Measurements from ENCODE around the gene ABR. TPM values are rescaled to one million over a fixed set of nuclear protein-coding genes. Genes with fewer than 3 reads are reported as not detected.
"Not testable (repeated sequence)": the region's sequence is repeated elsewhere in the genome, so short reads cannot be mapped to it uniquely, and the experiment has no call there.

The ABR gene
- total RNA-seq, 1 donor from 2014 or later, result 128 TPM

DNA sequence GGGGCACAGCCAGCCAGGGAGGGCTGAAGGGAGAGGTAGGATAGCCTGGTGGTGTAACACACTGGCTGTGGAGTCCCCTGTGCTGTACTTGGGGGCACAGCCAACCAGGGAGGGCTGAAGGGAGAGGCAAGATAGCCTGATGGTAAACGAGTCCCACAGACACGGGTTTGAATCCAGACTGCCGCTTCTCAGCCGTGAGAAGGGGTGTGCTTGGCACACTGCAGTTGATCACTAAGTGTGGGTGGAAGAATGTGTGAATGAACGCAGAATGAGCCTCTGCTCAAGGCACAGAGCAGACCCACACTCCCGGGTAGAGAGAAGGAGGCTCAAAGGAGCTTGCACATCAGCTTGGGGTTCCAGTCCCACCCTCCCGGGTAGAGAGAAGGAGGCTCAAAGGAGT lies 111.4 kb downstream of the ABR start:
- intact Hi-C loops (cut with DNase I), result no loop called here
- DNase-seq, result peak; percentile 18
- no peak for ATAC-seq (ENCODE audit: poor library complexity)

DNA sequence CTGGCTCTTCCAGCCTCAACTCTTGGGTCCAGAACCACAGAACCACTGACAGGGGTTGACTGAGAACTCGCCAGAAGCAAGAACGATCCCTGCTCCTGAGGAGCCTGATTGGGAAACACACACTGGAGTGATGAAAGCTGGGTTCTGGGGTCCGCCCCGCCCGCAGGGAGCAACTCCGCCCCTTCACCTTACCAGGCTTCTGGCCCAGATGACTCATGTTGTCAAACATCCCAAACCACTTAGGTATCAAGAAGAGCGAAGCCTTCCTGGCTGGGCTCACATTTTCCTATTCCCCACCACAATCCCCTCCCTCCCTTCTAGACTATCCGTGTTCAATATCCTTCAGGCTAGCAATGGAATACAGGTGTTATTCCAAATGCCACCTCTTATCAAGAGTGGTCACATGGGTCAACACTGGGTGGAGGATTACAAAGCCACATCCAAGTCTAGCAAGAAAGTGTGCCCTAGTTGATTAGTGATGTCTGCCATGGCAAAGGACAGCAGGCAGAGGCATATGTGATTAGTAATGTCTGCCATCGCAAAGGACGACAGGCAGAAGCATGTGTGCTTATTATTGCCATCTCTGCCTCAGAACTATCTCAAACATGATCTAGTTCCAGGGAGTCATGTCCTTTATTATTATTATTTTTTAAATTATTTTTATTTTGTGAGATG lies 112.4 kb downstream of the ABR start:
- peak; percentile 62 for DNase-seq
- intact Hi-C loops (cut with DNase I), result no loop called here
- peak; percentile 93 for ATAC-seq (ENCODE audit: poor library complexity)

DNA sequence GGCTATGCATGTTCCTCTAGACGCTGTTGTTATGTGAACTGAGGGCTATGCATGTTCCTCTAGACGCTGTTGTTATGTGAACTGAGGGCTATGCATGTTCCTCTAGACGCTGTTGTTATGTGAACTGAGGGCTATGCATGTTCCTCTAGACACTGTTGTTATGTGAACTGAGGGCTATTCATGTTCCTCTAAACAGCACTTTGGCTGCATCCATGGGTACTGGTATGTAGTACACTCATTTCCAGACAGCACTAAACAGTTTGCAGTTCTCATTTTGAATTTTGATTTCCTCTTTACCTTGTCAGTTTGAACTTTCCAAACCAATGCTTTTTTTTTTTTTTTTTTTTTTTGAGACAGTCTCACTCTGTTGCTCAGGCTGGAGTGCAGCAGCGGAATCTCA lies 114.4 kb downstream of the ABR start:
- ATAC-seq (ENCODE audit: poor library complexity); intact Hi-C loops (cut with DNase I); DNase-seq: not testable (repeated sequence)

DNA sequence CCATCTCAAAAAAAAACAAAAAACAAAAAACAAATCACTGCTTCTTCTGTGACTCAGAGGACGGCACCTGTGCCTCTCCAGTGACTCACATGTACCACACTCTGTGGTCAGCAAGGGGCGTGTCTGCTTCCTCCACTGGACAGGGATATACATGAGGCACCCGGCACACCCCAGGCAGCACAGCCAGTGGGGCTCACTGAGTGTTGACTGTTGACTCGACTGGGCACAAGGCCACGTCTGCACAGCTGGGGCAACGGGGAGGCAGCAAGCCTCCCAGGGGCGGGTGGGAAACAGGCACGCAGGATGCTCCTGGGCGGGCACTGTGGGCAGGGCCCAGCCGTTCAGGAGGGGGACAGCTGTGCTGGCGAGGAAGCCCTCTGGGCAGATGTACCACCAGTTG lies 118.8 kb downstream of the ABR start:
- ATAC-seq (ENCODE audit: poor library complexity) (peak; percentile 21), DNase-seq (peak; percentile 65)
- intact Hi-C loops (cut with DNase I), result no loop called here

DNA sequence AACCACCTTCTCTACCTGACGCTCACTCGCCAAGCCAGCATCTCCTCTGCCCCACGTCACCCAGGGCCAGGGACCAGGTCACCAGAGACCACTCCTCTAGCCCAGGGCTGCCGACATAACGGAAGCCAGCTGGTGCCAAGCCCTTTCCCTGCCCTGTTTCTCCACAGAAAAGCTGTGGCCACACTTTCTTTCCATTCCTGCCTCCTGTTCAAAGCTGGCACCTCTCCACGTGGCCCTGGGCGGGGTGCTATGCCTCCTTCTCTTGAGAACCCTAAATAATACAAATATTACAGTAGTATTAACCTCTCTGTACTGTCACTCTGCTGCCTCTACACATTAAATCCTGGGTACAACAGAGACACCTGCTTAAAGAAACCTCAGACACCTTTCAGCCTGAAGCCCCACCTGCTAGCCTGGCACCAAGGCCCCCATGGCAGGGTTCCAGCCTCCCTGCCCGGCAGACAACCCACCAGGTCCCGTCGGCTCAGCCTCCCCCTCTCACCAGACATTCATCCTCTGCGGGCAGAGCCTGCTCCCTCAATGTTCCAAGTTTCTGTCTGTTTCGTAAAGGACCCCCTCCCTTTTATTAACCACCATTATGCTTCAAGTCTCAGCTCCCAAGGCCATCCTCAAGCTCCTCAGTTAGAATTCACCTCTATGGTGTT lies 120.5 kb downstream of the ABR start:
- ATAC-seq (ENCODE audit: poor library complexity) (no peak), DNase-seq (peak; percentile 39)
- intact Hi-C loops (cut with DNase I), result loop anchor here (10.0 kb wide), 1 partner anchor 264 kb away; no protein-coding TSS in a partner anchor

GRCh38 chr17:1058423-1059130 lies 121.2 kb downstream of the ABR start:
- intact Hi-C loops (cut with DNase I), result loop anchor here (10.0 kb wide), 1 partner anchor 264 kb away; no protein-coding TSS in a partner anchor
- peak; percentile 82 for DNase-seq
- peak; percentile 47 for ATAC-seq (ENCODE audit: poor library complexity)

DNA sequence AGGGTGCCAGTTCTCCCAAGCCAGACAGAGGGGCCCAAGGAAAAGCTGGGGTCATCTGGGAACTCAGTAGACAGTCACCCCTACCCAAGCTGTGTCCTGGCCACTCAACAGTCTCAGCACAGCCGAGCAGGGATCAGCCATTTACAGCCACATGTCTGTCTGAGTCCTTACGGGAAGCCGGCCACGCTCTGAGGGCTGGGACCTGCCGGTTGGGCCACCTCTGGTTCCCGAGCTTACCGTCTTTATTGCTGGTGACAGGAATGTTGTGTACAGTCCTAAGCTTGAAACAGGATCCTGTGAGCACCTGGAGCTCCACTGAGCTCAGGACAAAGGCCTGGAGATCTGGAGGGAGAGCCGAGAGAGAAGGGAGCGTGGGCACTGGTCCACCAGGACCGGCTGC lies 123.0 kb downstream of the ABR start:
- no peak for ATAC-seq (ENCODE audit: poor library complexity)
- intact Hi-C loops (cut with DNase I), result loop anchor here (10.0 kb wide), 1 partner anchor 262 kb away; no protein-coding TSS in a partner anchor

DNA sequence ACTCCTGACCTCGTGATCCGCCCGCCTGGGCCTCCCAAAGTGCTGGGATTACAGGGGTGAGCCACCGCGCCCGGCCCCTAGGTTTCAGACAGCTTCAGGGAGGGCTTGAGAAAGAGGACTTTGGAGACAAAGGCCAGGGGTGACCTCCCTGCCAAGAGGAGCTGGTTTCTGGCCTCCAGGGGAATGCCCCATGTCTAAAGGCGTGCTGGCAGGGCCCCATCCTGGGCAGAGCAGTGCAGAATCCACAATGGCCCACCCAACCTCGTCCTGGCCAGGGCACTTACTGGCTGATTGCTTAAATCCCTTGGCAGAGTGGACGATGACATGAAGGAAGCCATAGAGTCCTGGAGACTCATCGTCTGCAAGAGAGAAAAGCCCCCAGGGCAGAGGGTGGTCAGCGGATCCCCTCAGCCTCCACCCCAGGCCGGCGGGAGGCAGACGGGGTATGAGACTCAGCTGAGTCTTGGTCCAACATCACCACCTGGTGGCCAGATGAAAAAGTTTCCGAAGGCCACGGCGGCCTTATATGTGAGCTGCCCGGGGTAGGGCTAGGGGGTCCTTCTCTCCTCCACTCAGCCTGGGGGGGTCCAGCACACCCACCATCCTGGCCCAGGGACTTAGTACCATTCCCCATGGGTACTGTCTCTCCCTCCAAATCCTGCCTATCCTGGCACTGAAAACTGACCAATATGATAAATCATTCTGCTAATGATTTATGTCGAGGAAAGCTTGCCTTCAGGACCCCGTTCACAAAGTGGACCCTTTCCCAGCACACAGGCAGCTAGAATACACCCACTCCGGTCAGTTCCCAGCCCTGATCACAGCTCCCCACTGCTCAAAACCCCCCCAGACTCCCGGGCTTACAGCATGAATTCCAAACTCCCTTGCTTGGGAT lies 123.8 kb downstream of the ABR start:
- peak; percentile 72 for DNase-seq
- intact Hi-C loops (cut with DNase I), result loop anchor here (10.0 kb wide), 1 partner anchor 261 kb away; no protein-coding TSS in a partner anchor
- ATAC-seq (ENCODE audit: poor library complexity), result peak; percentile 83

More for the DNA sequence above, 123.0 kb downstream of the ABR start:
- peak; percentile 14 for DNase-seq

DNA sequence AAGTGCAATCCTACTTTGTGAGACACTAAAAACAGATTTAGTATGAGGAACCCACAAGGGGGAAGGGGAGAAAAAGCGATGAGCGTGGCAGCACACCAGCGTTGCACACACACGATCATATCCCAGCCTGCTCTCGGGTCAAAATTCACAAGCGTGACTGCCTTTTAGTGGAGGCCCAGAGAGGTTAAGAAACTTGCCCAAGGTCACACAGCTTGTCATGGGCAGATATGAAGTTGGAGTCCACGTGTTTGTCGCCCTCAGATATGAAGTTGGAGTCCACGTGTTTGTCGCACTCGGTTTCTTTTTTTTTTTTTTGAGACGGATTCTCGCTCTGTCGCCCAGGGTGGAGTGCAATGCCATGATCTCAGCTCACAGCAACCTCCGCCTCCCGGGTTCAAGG lies 124.5 kb downstream of the ABR start:
- DNase-seq, result peak; percentile 15
- no peak for ATAC-seq (ENCODE audit: poor library complexity)
- intact Hi-C loops (cut with DNase I), result loop anchor here (10.0 kb wide), 1 partner anchor 260 kb away; no protein-coding TSS in a partner anchor

DNA sequence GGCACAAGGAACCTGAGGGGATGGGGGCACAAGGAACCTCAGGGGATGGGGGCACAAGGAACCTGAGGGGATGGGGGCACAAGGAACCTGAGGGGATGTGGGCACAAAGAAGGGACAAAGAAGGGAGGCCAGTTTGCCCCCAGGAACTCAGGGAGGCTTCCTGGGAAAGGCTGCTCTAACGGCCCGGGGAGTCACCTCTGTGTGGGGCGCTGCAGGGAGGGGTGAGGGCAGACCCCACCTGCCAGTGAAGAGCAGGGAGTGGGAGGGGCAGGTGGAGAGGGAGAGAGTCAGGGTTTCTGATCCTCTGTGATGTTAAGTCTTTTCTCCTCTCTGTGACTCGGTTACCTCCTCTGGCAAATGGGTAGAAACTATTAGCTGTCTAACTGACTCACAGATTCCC lies 125.1 kb downstream of the ABR start:
- DNase-seq (no peak), ATAC-seq (ENCODE audit: poor library complexity) (no peak)
- intact Hi-C loops (cut with DNase I), result loop anchor here (10.0 kb wide), 1 partner anchor 260 kb away; no protein-coding TSS in a partner anchor

GRCh38 chr17:1053661-1054360 lies 126.0 kb downstream of the ABR start:
- intact Hi-C loops (cut with DNase I), result loop anchor here (10.0 kb wide), 1 partner anchor 259 kb away; no protein-coding TSS in a partner anchor
- ATAC-seq (ENCODE audit: poor library complexity), result no peak
- DNase-seq, result peak; percentile 44

DNA sequence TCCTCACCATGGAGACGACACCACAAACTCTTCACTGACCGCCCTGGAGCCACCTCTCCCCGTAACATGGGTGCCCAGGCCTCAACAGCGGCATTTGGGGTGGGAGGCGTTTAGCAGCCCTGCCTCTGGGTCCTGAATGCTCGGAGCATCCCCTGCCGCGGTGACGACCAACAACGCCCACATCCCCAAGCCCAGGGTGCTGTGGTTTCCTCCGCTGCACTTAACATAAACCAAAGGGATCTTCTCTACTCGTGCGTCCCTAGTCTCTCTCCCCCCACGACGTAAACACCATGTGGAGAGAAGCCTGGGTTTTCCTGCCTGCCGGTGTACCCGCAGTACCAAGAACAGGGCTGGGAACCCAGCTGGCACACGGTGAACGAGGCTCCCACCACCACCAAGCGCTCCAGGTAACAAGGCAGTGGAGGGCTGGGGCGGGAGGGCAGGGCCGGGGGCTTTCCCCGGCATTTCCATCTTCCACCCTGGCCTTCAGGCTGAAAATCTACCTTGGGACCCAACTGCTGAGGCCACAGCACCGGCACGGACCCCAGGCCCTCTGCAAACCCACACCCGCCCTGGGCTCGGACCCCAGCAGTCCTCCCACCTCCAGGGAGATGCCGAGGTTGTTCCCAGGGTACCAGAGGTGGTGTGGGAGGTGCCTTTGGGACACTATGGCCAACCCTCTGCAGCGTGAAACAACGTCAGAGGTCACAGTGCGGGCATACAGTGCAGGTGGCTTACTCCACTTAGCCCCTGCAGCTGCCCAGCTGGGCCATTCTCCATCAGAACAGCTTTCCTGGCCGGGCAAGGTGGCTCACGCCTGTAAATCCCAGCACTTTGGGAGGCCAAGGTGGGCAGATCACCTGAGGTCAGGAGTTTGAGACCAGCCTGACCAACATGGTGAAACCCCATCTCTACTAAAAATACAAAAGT lies 128.5 kb downstream of the ABR start:
- ATAC-seq (ENCODE audit: poor library complexity), result no peak
- intact Hi-C loops (cut with DNase I), result loop anchor here (10.0 kb wide), 1 partner anchor 256 kb away; no protein-coding TSS in a partner anchor
- DNase-seq, result peak; percentile 34

- no peak for ATAC-seq (ENCODE audit: poor library complexity)
- DNase-seq, result peak; percentile 31
- intact Hi-C loops (cut with DNase I), result loop anchor here (10.0 kb wide), 1 partner anchor 256 kb away; no protein-coding TSS in a partner anchor
These were observed 129.4 kb downstream of the ABR start for GRCh38 chr17:1050246-1050995.

GRCh38 chr17:1049446-1050225 lies 130.1 kb downstream of the ABR start:
- intact Hi-C loops (cut with DNase I), result loop anchor here (5.0 to 10.0 kb wide), 2 partner anchors 47 to 255 kb away; no protein-coding TSS in a partner anchor
- DNase-seq (peak; percentile 18), ATAC-seq (ENCODE audit: poor library complexity) (no peak)

DNA sequence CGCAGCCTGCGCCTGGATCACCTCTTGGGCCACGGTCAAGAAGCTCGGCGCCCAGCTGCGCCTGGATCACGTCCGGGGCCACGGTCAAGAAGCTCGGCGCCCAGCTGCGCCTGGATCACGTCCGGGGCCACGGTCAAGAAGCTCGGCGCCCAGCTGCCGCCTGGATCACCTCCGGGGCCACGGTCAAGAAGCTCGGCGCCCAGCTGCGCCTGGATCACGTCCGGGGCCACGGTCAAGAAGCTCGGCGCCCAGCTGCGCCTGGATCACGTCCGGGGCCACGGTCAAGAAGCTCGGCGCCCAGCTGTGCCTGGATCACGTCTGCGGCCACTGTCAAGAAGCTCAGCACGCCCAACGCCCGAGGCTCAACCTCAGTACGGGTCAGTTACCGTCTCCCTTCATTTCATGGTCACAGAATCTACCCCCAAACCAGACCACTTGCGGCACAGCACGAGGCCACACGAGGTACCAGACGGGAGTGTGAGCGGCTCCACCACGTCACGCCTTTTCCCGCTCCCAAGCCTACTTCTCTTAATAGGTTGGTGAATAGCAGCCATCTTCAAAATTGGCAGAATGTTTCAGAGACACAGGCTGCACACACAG lies 131.2 kb downstream of the ABR start:
- not testable (repeated sequence) for ATAC-seq (ENCODE audit: poor library complexity)
- intact Hi-C loops (cut with DNase I), result loop anchor here (5.0 kb wide), 1 partner anchor 46 kb away; no protein-coding TSS in a partner anchor
- DNase-seq, result peak; percentile 39

Measured in Right ventricle myocardium superior (tissue), 1 donor.